ENCODE results near the gene FRMD6. TPM values are rescaled to one million over a fixed set of nuclear protein-coding genes. Genes with fewer than 3 reads are reported as not detected.

FRMD6 gene
- total and polyA plus RNA-seq, 10 of the 15 experiments (the other 5 are each of a cell fraction or from before 2014, with no cell fraction given): 0.86 to 7.8 (median 3.3) TPM

DNA sequence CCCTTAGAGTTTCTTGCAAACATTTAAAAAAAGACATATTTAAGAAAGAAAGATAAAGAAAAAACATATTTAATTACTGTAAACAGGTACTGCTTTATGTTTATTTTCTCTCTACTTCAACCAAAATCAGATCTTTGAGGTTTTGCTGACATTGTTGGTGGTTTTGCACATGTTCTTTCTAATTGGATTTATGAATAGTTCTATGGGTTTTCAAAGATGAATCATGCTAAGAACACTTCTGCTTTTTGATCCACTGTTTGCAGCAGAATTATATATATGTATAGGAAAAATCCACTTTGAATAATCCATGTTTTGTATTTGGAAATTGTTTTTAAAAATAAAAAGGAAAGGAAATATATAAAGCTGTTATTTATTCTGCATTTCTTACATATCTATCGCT, 78.4 kb downstream of the FRMD6 start (continued):
- TF ChIP-seq MEF2B (IDR thresholded peaks at IDR 0.05; ENCODE audit: partially characterized antibody, poor library complexity, severe bottlenecking) (no peak), NR2C1 (IDR thresholded peaks at IDR 0.05) (no peak), HDAC6 (IDR thresholded peaks at IDR 0.05; ENCODE audit: unreplicated experiment) (no peak), EED (IDR thresholded peaks at IDR 0.05; ENCODE audit: low read depth) (no peak), NBN (IDR thresholded peaks at IDR 0.05) (no peak), CTCF (IDR thresholded peaks at IDR 0.05 in 2 of 3, conservative IDR thresholded peaks at IDR 0.05 in 1 of 3; ENCODE audit: control insufficient read depth in 2 of 3, extremely low read depth in 1 of 3, insufficient read depth in 1 of 3, low read depth in 3 of 3, low read length in 3 of 3) (no peak), SPI1 (IDR thresholded peaks at IDR 0.05; ENCODE audit: borderline replicate concordance, insufficient read depth, low read depth, low read length) (peak; percentile 82), JUNB (IDR thresholded peaks at IDR 0.05) (0 out of 2 replicates have a peak, but pooled peaks have one; percentile 15)
- TF ChIP-seq, protein P1, sequence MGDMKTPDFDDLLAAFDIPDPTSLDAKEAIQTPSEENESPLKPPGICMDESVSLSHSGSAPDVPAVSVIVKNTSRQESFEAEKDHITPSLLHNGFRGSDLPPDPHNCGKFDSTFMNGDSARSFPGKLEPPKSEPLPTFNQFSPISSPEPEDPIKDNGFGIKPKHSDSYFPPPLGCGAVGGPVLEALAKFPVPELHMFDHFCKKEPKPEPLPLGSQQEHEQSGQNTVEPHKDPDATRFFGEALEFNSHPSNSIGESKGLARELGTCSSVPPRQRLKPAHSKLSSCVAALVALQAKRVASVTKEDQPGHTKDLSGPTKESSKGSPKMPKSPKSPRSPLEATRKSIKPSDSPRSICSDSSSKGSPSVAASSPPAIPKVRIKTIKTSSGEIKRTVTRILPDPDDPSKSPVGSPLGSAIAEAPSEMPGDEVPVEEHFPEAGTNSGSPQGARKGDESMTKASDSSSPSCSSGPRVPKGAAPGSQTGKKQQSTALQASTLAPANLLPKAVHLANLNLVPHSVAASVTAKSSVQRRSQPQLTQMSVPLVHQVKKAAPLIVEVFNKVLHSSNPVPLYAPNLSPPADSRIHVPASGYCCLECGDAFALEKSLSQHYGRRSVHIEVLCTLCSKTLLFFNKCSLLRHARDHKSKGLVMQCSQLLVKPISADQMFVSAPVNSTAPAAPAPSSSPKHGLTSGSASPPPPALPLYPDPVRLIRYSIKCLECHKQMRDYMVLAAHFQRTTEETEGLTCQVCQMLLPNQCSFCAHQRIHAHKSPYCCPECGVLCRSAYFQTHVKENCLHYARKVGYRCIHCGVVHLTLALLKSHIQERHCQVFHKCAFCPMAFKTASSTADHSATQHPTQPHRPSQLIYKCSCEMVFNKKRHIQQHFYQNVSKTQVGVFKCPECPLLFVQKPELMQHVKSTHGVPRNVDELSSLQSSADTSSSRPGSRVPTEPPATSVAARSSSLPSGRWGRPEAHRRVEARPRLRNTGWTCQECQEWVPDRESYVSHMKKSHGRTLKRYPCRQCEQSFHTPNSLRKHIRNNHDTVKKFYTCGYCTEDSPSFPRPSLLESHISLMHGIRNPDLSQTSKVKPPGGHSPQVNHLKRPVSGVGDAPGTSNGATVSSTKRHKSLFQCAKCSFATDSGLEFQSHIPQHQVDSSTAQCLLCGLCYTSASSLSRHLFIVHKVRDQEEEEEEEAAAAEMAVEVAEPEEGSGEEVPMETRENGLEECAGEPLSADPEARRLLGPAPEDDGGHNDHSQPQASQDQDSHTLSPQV (IDR thresholded peaks at IDR 0.05): no peak
